Measurements from ENCODE around the gene BATF. TPM values are rescaled to one million over a fixed set of nuclear protein-coding genes. Genes with fewer than 3 reads are reported as not detected.

Gene BATF
- total RNA-seq, 2 donors from 2014 or later, result 2.0 to 2.5 TPM

GRCh38 chr14:75578102-75578785 lies 56.0 kb downstream of the BATF start, which contains the start of gene FLVCR2:
Gene FLVCR2, plus strand, starts transcription at chr14:75578620. Its CDS starts 353 bp downstream, at chr14:75578973.
- intact Hi-C loops (cut with DNase I), result loop anchor here in 1 of 2 donors (2.0 to 5.0 kb wide), 2 partner anchors 75 to 404 kb away; partner anchors contain the start of gene TGFB3
- DNase-seq (ENCODE audit: low spot score), result peak; percentile 94

GRCh38 chr14:75578786-75579337 lies 56.6 kb downstream of the BATF start:
- intact Hi-C loops (cut with DNase I), result loop anchor here in 1 of 2 donors (2.0 to 5.0 kb wide), 2 partner anchors 74 to 403 kb away; partner anchors contain the start of gene TGFB3
- peak; percentile 82 for DNase-seq (ENCODE audit: low spot score)

- DNase-seq (ENCODE audit: low spot score), result no peak
- intact Hi-C loops (cut with DNase I), result loop anchor here in 1 of 2 donors (2.0 to 5.0 kb wide), 2 partner anchors 73 to 403 kb away; partner anchors contain the start of gene TGFB3
Measured at GRCh38 chr14:75579338-75579864, 57.1 kb downstream of the BATF start.

- DNase-seq (ENCODE audit: low spot score), result no peak
- intact Hi-C loops (cut with DNase I), result loop anchor here (2.0 to 5.0 kb wide), 3 partner anchors 69 to 402 kb away; partner anchors contain the start of gene TGFB3 (in 1 of the 2)
Measured at GRCh38 chr14:75579882-75580281, 57.6 kb downstream of the BATF start.

GRCh38 chr14:75587388-75587787 lies 65.1 kb downstream of the BATF start:
- no peak for DNase-seq (ENCODE audit: low spot score)
- intact Hi-C loops (cut with DNase I), result no loop called here

- intact Hi-C loops (cut with DNase I), result no loop called here
- DNase-seq (ENCODE audit: low spot score), result no peak
Measured at GRCh38 chr14:75589931-75590330, 67.7 kb downstream of the BATF start.

GRCh38 chr14:75591331-75591946 lies 69.2 kb downstream of the BATF start:
- no peak for DNase-seq (ENCODE audit: low spot score)
- intact Hi-C loops (cut with DNase I), result no loop called here

- intact Hi-C loops (cut with DNase I), result no loop called here
- DNase-seq (ENCODE audit: low spot score), result no peak
Measured at GRCh38 chr14:75591987-75592575, 69.8 kb downstream of the BATF start.

GRCh38 chr14:75595226-75595625 lies 73.0 kb downstream of the BATF start:
- DNase-seq (ENCODE audit: low spot score), result no peak
- intact Hi-C loops (cut with DNase I), result no loop called here

Other genes with a start within 250 kb of the BATF start
- 100 to 1,000 TPM; 485 to 992 TPM for gene FOS, start 243.6 kb upstream of the BATF start, total RNA-seq
- 10 to 100 TPM; 44.2 to 54.8 TPM for gene JDP2, start 94.4 kb upstream of the BATF start, total RNA-seq
- 1 to 10 TPM; 4.8 to 7.9 TPM for gene FLVCR2, start 56.2 kb downstream of the BATF start, total RNA-seq
- gene ERG28, start 138.4 kb downstream of the BATF start, total RNA-seq, result 1 to 10 TPM; 6.7 to 9.4 TPM
- gene TTLL5, start 138.8 kb downstream of the BATF start, total RNA-seq, result 10 to 100 TPM; 26.9 to 28.5 TPM

Data from posterior vena cava (tissue), 2 donors.